A673 (cell line): ENCODE data around the gene EIPR1. TPM values are rescaled to one million over a fixed set of nuclear protein-coding genes. Genes with fewer than 3 reads are reported as not detected.

Source experiments
- BruUV-seq: library from RNA; stranded (reverse); fragments of 400-500 nt; replicated peaks from 2 replicates; lab custom pipeline; 2021; lab: Mats Ljungman, UMichigan
- CTCF ChIA-PET: fragments of 300-600 bp; sonication (Branson Sonifier 250); formaldehyde crosslinking; loops from one replicate; lab custom pipeline; 2022; ENCODE audit warnings: antibody characterized with exemption; lab: Charles Lee
- POLR2A ChIA-PET: fragments of 300-600 bp; sonication (Branson Sonifier 250); formaldehyde crosslinking; loops from one replicate; lab custom pipeline; 2022; ENCODE audit warnings: antibody characterized with exemption; ENCODE audit not compliant: low non-redundant PET; lab: Charles Lee
- DNase-seq: peaks from one replicate; pipeline ENCODE4 v3.0.0-alpha.2; 2015; ENCODE audit warnings: low spot score
- H3K27ac ChIP-seq: fragments of 200-600 bp; sonication (generic); 2 replicates; pipeline ENCODE4 v1.5.1; 2016; ENCODE audit warnings: mixed run types, low read depth, mild to moderate bottlenecking, mixed read lengths, antibody characterized with exemption, low read length; ENCODE audit not compliant: poor library complexity, severe bottlenecking
- H3K27me3 ChIP-seq: fragments of 200-600 bp; sonication (generic); replicated peaks from 2 replicates; pipeline ENCODE4 v1.6.1; 2017; ENCODE audit warnings: mixed run types, low read depth, mild to moderate bottlenecking, mixed read lengths, antibody characterized with exemption, low read length; ENCODE audit not compliant: insufficient read depth, poor library complexity
- H3K36me3 ChIP-seq: fragments of 200-600 bp; sonication (generic); 2 replicates; pipeline ENCODE4 v1.6.1; 2016; ENCODE audit warnings: mixed run types, mild to moderate bottlenecking, mixed read lengths, antibody characterized with exemption, low read length; ENCODE audit not compliant: insufficient read depth, poor library complexity, severe bottlenecking
- H3K4me1 ChIP-seq: fragments of 200-600 bp; sonication (generic); 2 replicates; pipeline ENCODE4 v1.6.1; 2017; ENCODE audit warnings: mixed run types, mild to moderate bottlenecking, mixed read lengths, antibody characterized with exemption, low read length; ENCODE audit not compliant: insufficient read depth, poor library complexity, severe bottlenecking
- H3K4me3 ChIP-seq: fragments of 200-600 bp; sonication (generic); 2 replicates; pipeline ENCODE4 v1.5.1; 2016; ENCODE audit warnings: low read depth, mixed run types, mild to moderate bottlenecking, mixed read lengths, low read length; ENCODE audit not compliant: poor library complexity, severe bottlenecking
- H3K9me3 ChIP-seq: fragments of 200-600 bp; sonication (generic); 2 replicates; pipeline ENCODE4 v1.6.1; 2016; ENCODE audit warnings: mixed run types, low read depth, mild to moderate bottlenecking, mixed read lengths, antibody characterized with exemption, low read length; ENCODE audit not compliant: poor library complexity, severe bottlenecking
- EZH2 ChIP-seq: fragments of 200-600 bp; sonication (generic); IDR thresholded peaks from 2 replicates; pipeline ENCODE4 v1.6.1; 2017; ENCODE audit warnings: borderline replicate concordance, low read depth, mild to moderate bottlenecking, mixed read lengths, antibody characterized with exemption, low read length; ENCODE audit not compliant: poor library complexity, severe bottlenecking
- intact Hi-C: fragments of 100-400 bp; cut with micrococcal nuclease; formaldehyde crosslinking; loops from one replicate; pipeline ENCODE4 v1.10.0; 2022; ENCODE audit not compliant: unreplicated experiment
- total RNA-seq: library from RNA; stranded (reverse); gene quantifications from 2 replicates; pipeline ENCODE4 v1.2.3, GENCODE V29; 2021
- TF ChIP-seq, protein P1 (sequence below): fragments of 300-800, 200-600 bp; sonication (generic); conservative IDR thresholded peaks from 2 replicates; pipeline ENCODE4 v1.5.1; 2017; ENCODE audit warnings: low read depth, mild to moderate bottlenecking, antibody characterized with exemption, low read length, moderate library complexity, mixed read lengths

EIPR1 gene
- total RNA-seq, 1 experiment from 2014 or later = 37.0 TPM

DNA sequence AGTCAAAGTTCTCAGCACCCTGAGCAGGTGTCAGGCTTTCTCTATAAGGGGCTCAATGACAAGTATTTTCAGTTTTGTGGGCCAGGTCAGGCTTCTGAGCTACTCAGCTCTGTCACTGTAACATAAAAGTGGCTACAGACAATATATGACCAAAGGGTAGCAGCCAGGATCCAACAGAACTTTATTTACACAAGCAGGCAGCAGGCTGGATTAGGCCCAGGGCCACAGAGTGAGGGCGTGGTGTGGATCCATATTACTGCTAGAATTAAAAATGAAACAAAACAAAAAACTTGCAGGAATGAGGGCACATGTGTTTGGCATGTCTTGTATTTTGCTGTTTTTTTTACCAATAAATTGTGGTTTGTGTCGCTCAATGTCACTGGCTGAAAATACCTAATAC, 143.7 kb downstream of the EIPR1 start:
- intact Hi-C loops = no loop called here
- H3K36me3 ChIP-seq = no peaks in the 10 kb centered on the region
- no peak overlapping the region for H3K27ac ChIP-seq
- H3K4me3 ChIP-seq = no peak overlapping the region
- no TSS peak for BruUV-seq
- TF ChIP-seq, protein P1, sequence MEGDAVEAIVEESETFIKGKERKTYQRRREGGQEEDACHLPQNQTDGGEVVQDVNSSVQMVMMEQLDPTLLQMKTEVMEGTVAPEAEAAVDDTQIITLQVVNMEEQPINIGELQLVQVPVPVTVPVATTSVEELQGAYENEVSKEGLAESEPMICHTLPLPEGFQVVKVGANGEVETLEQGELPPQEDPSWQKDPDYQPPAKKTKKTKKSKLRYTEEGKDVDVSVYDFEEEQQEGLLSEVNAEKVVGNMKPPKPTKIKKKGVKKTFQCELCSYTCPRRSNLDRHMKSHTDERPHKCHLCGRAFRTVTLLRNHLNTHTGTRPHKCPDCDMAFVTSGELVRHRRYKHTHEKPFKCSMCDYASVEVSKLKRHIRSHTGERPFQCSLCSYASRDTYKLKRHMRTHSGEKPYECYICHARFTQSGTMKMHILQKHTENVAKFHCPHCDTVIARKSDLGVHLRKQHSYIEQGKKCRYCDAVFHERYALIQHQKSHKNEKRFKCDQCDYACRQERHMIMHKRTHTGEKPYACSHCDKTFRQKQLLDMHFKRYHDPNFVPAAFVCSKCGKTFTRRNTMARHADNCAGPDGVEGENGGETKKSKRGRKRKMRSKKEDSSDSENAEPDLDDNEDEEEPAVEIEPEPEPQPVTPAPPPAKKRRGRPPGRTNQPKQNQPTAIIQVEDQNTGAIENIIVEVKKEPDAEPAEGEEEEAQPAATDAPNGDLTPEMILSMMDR = no peak
- no peak for TF ChIP-seq EZH2
- ChIA-PET POLR2A (no interaction called here), CTCF (no interaction called here)
- no peaks in the 10 kb centered on the region for H3K4me1 ChIP-seq
- no peaks in the 10 kb centered on the region for H3K27me3 ChIP-seq
- DNase-seq = no peak
- no peaks in the 10 kb centered on the region for H3K9me3 ChIP-seq

DNA sequence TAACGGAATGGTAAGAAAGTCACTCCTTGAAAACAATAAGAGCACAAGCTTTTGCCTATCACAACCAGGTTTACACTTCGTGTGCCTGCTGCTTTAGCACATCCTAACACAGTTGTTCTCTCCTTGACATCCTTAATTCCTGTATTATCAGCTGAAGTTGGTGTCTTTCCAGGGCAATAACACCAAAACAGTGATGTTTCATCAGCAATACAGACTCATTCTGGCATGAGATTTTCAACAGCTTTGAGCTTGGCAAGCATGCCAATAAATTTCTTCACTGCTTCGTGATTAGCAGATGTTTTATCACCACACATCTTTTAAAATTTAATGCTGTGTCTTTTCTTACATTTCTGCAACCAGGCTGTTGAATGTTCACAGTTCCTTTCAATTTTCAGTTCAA, 148.4 kb downstream of the EIPR1 start:
- no peaks in the 10 kb centered on the region for H3K36me3 ChIP-seq
- H3K9me3 ChIP-seq = no peaks in the 10 kb centered on the region
- H3K27ac ChIP-seq = no peak overlapping the region
- intact Hi-C loops = no loop called here
- H3K4me1 ChIP-seq = no peaks in the 10 kb centered on the region
- ChIA-PET POLR2A (no interaction called here), CTCF (no interaction called here)
- H3K27me3 ChIP-seq = no peaks in the 10 kb centered on the region
- BruUV-seq = no TSS peak
- TF ChIP-seq, protein P1 = no peak
- no peak for TF ChIP-seq EZH2
- H3K4me3 ChIP-seq = no peak overlapping the region
- no peak for DNase-seq

DNA sequence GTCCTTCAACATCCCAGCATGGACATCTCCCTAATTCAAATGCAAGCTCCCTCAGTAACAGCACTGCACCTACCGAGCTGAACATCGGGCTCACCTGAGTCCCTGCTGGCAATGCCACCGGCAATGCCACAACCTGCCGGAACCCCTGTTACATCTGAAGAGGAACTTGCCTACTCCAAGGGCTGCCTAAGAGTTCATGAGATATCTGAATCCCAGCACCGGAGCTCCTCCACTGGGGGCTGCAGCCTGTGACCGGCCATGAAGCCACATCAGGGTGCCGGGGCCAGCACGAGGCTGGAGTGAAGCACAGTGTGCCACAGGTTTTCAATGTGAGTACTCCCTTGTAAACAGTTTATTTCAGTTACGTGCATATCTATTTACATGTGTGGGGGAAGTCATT, 152.9 kb downstream of the EIPR1 start:
- no TSS peak for BruUV-seq
- TF ChIP-seq EZH2 = no peak
- TF ChIP-seq, protein P1 = no peak
- Histone ChIP-seq H3K36me3 (no peaks in the 10 kb centered on the region), H3K27me3 (no peaks in the 10 kb centered on the region), H3K4me3 (no peak overlapping the region), H3K27ac (no peak overlapping the region), H3K4me1 (no peaks in the 10 kb centered on the region), H3K9me3 (peaks cover 11% of the 10 kb centered on the region)
- intact Hi-C loops = no loop called here
- DNase-seq = no peak
- ChIA-PET CTCF (no interaction called here), POLR2A (no interaction called here)
